ENCODE data around the gene IFT52.

IFT52 gene

DNA sequence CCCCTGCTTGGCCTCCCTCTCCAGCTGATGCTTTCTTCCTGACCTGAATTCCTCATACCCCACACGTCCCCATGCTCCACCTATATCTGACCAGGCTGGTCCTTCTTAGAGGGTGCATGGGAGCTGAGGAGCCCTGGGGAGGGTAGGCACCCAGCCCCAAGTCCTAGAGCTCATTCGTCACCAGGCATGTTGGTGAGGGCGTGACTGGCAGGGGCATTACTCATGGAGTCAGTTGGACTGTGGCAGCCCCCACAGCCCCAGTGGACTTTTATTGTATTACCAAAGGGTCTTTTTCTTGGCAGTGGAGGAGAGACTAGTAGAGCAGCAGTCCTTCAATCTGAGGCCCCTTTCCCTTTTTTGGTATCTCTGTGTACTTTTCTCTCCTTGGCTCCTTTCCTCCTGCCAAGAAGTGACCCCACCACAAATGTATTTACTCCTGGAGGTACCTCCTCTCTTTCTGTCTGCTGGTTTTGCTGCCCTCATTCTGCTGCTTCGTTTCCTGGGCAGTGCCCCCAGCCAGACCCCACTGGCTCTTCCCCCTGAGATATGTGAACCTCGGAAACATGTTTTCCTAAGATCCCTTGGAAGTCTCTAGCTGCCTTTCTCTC lies 42.4 kb upstream of the IFT52 start:
- TF ChIP-seq, protein P1, sequence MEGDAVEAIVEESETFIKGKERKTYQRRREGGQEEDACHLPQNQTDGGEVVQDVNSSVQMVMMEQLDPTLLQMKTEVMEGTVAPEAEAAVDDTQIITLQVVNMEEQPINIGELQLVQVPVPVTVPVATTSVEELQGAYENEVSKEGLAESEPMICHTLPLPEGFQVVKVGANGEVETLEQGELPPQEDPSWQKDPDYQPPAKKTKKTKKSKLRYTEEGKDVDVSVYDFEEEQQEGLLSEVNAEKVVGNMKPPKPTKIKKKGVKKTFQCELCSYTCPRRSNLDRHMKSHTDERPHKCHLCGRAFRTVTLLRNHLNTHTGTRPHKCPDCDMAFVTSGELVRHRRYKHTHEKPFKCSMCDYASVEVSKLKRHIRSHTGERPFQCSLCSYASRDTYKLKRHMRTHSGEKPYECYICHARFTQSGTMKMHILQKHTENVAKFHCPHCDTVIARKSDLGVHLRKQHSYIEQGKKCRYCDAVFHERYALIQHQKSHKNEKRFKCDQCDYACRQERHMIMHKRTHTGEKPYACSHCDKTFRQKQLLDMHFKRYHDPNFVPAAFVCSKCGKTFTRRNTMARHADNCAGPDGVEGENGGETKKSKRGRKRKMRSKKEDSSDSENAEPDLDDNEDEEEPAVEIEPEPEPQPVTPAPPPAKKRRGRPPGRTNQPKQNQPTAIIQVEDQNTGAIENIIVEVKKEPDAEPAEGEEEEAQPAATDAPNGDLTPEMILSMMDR (IDR thresholded peaks at IDR 0.05; ENCODE audit: extremely low read depth, missing control alignments) = no peak
- DNase-seq (ENCODE audit: low spot score) = no peak

DNA sequence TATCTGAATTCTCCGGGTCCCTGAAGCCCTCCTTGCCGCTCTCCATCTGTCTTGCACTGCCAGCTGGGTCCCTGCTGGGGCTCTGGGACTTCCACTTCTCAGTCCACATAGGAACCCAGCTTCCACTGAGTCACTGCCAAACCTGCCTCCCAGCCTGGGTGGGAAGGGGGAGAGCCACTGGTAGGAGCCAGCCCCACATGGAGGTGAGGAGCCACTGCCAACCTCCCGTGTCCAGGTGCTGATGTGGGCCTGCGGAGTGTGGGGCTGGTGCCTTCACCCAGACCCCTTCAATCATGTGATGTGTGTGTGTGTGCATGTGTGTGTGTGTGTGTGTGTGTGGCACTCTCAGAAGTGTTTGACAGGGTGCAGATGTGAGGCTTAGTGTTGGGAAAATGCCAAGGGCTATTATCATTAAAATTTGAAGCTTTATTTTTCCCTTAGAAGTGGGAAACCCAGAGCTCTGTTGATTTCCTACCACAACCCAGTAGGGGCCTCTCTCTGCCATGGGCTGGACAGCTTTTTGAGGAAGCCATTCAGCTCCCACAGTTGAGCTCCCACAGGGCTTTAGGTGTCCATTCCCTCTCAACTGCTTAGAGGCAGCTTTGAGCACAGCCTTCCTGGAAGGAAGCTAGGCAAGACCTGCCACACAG lies 41.2 kb upstream of the IFT52 start:
- DNase-seq (ENCODE audit: low spot score) = no peak
- TF ChIP-seq, protein P1 (IDR thresholded peaks at IDR 0.05; ENCODE audit: extremely low read depth, missing control alignments) = no peak

DNA sequence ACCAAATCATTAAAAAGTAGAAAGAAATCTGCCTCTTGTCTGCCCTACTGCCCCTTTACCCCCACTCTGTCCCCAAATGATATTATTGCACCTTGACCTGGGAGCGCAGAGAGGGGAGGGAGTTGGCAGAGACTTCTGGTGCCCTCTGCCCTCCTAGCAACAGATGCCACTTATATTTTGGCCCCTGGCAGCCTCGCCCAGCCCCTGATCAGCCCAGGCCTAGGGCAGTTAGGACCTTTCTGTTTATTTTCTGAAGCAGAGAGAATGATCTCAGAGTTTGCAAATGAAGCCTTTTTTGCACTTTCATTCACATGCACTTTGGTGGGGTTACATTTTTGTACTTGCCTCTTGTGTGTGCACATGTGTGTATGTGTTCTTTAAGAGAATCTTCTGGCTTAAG lies 40.3 kb upstream of the IFT52 start:
- no peak for DNase-seq (ENCODE audit: low spot score)
- TF ChIP-seq, protein P1 (IDR thresholded peaks at IDR 0.05; ENCODE audit: extremely low read depth, missing control alignments) = no peak

DNA sequence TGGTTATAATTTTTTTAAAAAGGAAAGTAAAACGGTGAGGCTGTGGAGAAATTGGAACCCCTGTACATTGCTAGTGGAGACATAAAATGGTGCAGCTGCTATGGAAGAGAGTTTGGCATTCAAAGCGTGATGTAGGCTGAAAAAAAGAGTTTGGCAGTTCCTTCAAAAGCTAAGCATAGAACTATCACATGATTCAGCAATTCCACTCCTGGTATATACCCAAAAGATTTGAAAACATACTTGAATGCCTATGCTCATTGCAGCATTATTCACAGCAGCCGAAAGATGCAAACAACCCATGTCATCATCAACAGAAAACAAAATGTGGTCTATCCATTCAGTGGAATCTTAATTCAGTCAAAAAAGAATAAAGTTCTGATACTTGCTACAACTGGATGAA lies 36.4 kb upstream of the IFT52 start:
- DNase-seq (ENCODE audit: low spot score) = no peak
- TF ChIP-seq, protein P1 (IDR thresholded peaks at IDR 0.05; ENCODE audit: extremely low read depth, missing control alignments) = no peak

DNA sequence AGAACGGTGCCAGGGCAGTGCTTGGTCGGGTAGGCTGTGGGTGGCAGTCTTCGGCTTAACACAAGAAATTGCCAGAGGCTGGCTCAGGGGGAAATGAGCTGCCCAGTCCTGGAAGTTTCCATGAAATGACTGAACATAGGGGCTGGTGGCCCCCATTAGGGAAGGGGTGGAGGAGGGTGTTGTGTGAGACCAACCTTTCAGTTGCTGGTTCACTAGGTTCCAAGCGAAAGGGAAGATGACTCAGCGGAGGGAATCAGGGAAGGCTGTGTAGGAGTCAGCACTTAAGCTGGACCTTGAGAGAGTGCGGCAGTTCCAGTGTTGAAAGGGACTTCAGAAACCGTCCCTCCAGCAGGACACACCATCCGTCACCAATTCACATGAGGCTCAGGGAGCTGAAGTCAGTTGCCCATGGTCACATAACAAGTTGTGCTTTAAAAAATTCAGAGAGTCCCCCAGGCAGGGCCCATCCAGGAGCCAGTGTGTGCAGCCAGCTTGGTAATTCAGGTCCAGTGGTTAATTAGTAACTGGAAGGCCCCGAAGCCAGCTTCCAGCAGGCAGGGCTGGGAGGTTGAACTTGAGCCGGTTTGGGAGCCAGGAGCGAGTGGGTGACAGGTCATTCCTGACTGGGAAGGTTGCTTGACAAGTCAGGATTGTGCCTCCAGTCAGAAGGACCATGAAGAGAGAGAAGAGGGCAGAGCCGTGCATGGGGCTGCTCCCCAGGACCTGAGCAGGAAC lies 32.2 kb upstream of the IFT52 start, which contains the start of gene SGK2:
SGK2 (plus strand) TSS at position 616 of the 735 bp plus-strand sequence. CDS start 7,469 bp downstream, outside the sequence.
- TF ChIP-seq, protein P1 (IDR thresholded peaks at IDR 0.05; ENCODE audit: extremely low read depth, missing control alignments) = no peak
- DNase-seq (ENCODE audit: low spot score) = no peak

DNA sequence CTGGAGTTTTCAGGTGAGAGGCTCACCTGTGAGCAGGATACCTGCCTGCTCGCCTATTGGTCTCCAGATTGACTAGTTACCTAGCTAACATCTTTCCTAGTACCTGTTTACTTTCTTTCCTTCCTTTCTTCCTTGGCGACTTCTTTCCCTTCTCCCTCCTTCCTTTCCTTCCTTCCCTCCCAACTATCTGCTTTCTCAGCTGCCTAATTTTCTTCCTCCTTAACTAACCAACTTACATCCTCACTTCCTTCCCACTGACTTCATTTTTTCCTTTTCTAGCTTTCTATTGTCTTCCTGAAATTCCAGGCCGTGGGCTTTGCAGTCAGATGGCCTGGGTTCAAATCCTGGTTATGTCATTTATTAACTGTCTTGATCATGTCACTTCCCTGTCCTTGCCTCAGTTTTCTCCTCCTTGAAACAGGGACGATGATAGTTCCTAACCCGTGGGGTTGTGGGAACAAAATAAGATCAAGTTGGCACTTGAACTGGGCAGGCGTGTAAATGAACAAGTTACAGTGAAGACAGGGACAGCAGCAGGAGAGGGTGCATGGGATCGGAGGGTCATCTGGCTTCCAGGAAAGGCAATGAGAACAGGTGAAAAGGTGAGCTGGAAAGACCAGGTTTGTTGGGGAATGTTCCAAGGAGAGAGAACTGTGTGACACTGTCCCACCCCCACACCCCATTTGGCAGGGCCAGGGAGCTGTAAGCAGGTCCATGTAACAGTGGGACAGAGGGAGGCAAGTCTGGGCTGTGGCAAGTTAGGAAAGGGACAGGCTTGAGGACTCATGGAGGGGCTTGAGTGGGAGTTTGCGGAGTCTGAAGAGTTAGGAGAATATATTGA lies 31.4 kb upstream of the IFT52 start:
- TF ChIP-seq, protein P1 (IDR thresholded peaks at IDR 0.05; ENCODE audit: extremely low read depth, missing control alignments) = no peak
- DNase-seq (ENCODE audit: low spot score) = no peak

Data from GM20000 (cell line).